GM12878 (cell line): ENCODE measurements around the gene MSI2.

Experiments
- CTCF ChIP-seq, 3 experiments: IDR thresholded peaks in 2 of 3; conservative IDR thresholded peaks in 1 of 3; 2 replicates each; pipeline ENCODE4 v1.5.1; 2011; ENCODE audit warnings: low read depth in 3 of 3, low read length in 3 of 3, mild to moderate bottlenecking in 3 of 3, control low read depth in 2 of 3, moderate library complexity in 2 of 3, inconsistent platforms in 1 of 3, mixed read lengths in 1 of 3; ENCODE audit not compliant: control insufficient read depth in 2 of 3, insufficient read depth in 1 of 3; ENCODE audit errors: extremely low read depth in 1 of 3
- EGR1 ChIP-seq, 2 experiments: IDR thresholded peaks; 1 replicate in 1 of 2; 2 replicates in 1 of 2; pipeline ENCODE4 v1.6.1; 2011 to 2012; ENCODE audit warnings: low read depth in 2 of 2, low read length in 2 of 2, borderline replicate concordance in 1 of 2, mild to moderate bottlenecking in 1 of 2, moderate library complexity in 1 of 2
- EZH2 ChIP-seq: IDR thresholded peaks from 2 replicates; pipeline ENCODE4 v1.6.1; 2012; ENCODE audit warnings: low read depth, mild to moderate bottlenecking, control low read depth, inconsistent platforms, low read length, borderline replicate concordance; ENCODE audit not compliant: control insufficient read depth
- FOS ChIP-seq: IDR thresholded peaks from 3 replicates; pipeline ENCODE4 v1.6.1; 2011; ENCODE audit warnings: borderline replicate concordance; ENCODE audit not compliant: insufficient read length; ENCODE audit errors: extremely low read depth
- HCFC1 ChIP-seq: fragments of 150-350 bp; IDR thresholded peaks from 2 replicates; pipeline ENCODE4 v1.6.1; 2014; ENCODE audit warnings: low read length
- MYC ChIP-seq: IDR thresholded peaks from 2 replicates; pipeline ENCODE4 v1.6.1; 2011; ENCODE audit warnings: mild to moderate bottlenecking, low read length, moderate library complexity, inconsistent platforms; ENCODE audit not compliant: insufficient read depth, insufficient replicate concordance, insufficient read length, severe bottlenecking
- NRF1 ChIP-seq: conservative IDR thresholded peaks from 2 replicates; pipeline ENCODE4 v1.6.1; 2011; ENCODE audit warnings: mild to moderate bottlenecking, low read depth, low read length, improper control_type of control experiment
- POLR2A ChIP-seq: IDR thresholded peaks from 2 replicates; pipeline ENCODE4 v1.6.1; 2011; ENCODE audit warnings: low read depth, mild to moderate bottlenecking, low read length
- SIX5 ChIP-seq: IDR thresholded peaks from 2 replicates; pipeline ENCODE4 v1.6.1; 2011; ENCODE audit warnings: mild to moderate bottlenecking, low read depth, low read length, moderate library complexity; ENCODE audit not compliant: severe bottlenecking
- TAF1 ChIP-seq: IDR thresholded peaks from 2 replicates; pipeline ENCODE4 v1.6.1; 2011; ENCODE audit warnings: mild to moderate bottlenecking, low read depth, low read length, borderline replicate concordance
- TCF7 ChIP-seq: IDR thresholded peaks from 2 replicates; pipeline ENCODE4 v1.6.1; 2014; ENCODE audit warnings: antibody characterized with exemption, borderline replicate concordance
- TF ChIP-seq, protein P1 (sequence below): fragments of 450-650 bp; IDR thresholded peaks from 2 replicates; pipeline ENCODE4 v1.6.1; 2016; ENCODE audit warnings: mild to moderate bottlenecking
- TF ChIP-seq, protein P2 (sequence below): IDR thresholded peaks from 2 replicates; pipeline ENCODE4 v1.6.1; 2011; ENCODE audit warnings: low read depth, low read length, improper control_type of control experiment, borderline replicate concordance
- TF ChIP-seq, protein P3 (sequence below): fragments of 150-350 bp; IDR thresholded peaks from 2 replicates; pipeline ENCODE4 v1.6.1; 2016; ENCODE audit warnings: low read depth, low read length

GRCh38 chr17:57707892-57708291 is 451.6 kb downstream of the MSI2 start:
- TF ChIP-seq, protein P1, sequence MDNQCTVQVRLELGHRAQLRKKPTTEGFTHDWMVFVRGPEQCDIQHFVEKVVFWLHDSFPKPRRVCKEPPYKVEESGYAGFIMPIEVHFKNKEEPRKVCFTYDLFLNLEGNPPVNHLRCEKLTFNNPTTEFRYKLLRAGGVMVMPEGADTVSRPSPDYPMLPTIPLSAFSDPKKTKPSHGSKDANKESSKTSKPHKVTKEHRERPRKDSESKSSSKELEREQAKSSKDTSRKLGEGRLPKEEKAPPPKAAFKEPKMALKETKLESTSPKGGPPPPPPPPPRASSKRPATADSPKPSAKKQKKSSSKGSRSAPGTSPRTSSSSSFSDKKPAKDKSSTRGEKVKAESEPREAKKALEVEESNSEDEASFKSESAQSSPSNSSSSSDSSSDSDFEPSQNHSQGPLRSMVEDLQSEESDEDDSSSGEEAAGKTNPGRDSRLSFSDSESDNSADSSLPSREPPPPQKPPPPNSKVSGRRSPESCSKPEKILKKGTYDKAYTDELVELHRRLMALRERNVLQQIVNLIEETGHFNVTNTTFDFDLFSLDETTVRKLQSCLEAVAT: no peak
- no peak for TF ChIP-seq HCFC1
- TF ChIP-seq SIX5: no peak
- TF ChIP-seq CTCF (IDR thresholded peaks at IDR 0.05 in 2 of 3, conservative IDR thresholded peaks at IDR 0.05 in 1 of 3; ENCODE audit: control insufficient read depth in 2 of 3, extremely low read depth in 1 of 3, insufficient read depth in 1 of 3, low read depth in 3 of 3, low read length in 3 of 3): no peak
- TF ChIP-seq EZH2: no peak
- TF ChIP-seq FOS: no peak
- no peak for TF ChIP-seq NRF1
- TF ChIP-seq, protein P2, sequence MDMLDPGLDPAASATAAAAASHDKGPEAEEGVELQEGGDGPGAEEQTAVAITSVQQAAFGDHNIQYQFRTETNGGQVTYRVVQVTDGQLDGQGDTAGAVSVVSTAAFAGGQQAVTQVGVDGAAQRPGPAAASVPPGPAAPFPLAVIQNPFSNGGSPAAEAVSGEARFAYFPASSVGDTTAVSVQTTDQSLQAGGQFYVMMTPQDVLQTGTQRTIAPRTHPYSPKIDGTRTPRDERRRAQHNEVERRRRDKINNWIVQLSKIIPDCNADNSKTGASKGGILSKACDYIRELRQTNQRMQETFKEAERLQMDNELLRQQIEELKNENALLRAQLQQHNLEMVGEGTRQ: no peak
- TF ChIP-seq, protein P3, sequence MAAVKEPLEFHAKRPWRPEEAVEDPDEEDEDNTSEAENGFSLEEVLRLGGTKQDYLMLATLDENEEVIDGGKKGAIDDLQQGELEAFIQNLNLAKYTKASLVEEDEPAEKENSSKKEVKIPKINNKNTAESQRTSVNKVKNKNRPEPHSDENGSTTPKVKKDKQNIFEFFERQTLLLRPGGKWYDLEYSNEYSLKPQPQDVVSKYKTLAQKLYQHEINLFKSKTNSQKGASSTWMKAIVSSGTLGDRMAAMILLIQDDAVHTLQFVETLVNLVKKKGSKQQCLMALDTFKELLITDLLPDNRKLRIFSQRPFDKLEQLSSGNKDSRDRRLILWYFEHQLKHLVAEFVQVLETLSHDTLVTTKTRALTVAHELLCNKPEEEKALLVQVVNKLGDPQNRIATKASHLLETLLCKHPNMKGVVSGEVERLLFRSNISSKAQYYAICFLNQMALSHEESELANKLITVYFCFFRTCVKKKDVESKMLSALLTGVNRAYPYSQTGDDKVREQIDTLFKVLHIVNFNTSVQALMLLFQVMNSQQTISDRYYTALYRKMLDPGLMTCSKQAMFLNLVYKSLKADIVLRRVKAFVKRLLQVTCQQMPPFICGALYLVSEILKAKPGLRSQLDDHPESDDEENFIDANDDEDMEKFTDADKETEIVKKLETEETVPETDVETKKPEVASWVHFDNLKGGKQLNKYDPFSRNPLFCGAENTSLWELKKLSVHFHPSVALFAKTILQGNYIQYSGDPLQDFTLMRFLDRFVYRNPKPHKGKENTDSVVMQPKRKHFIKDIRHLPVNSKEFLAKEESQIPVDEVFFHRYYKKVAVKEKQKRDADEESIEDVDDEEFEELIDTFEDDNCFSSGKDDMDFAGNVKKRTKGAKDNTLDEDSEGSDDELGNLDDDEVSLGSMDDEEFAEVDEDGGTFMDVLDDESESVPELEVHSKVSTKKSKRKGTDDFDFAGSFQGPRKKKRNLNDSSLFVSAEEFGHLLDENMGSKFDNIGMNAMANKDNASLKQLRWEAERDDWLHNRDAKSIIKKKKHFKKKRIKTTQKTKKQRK: no peak
- no peak for TF ChIP-seq MYC
- no peak for TF ChIP-seq EGR1 (IDR thresholded peaks at IDR 0.05; ENCODE audit: borderline replicate concordance in 1 of 2, low read depth in 2 of 2, low read length in 2 of 2)
- TF ChIP-seq POLR2A: no peak
- no peak for TF ChIP-seq TAF1
- no peak for TF ChIP-seq TCF7
